Renal cortical epithelial cell (primary cell): ENCODE data around the gene TBCA. TPM values are rescaled to one million over a fixed set of nuclear protein-coding genes. Genes with fewer than 3 reads are reported as not detected.

Experiments
- DNase-seq: peaks from one replicate; pipeline ENCODE4 v3.0.0-alpha.2; 2011; ENCODE audit warnings: low read depth
- total RNA-seq: library from RNA; depleted of rRNA; stranded (reverse); fragments of >200 nt; gene quantifications from 2 replicates; pipeline ENCODE4 v1.2.3, GENCODE V29; 2014

The TBCA gene
- total RNA-seq = 96.7 and 103 TPM in 2 replicates

- peak; percentile 70 for DNase-seq
Observed at GRCh38 chr5:77775790-77776553, at the start of gene TBCA. TSS of gene TBCA (minus strand) at chr5:77776339. CDS start at chr5:77776257, 82 bp downstream.

GRCh38 chr5:77824981-77825380, 48.8 kb upstream of the TBCA start:
- DNase-seq = peak; percentile 29

GRCh38 chr5:77816686-77817085, 40.5 kb upstream of the TBCA start:
- DNase-seq = no peak

- no peak for DNase-seq
Observed at GRCh38 chr5:77812926-77813589, 36.9 kb upstream of the TBCA start.

GRCh38 chr5:77806213-77806843, 30.2 kb upstream of the TBCA start:
- DNase-seq = no peak

- DNase-seq = no peak
Observed at GRCh38 chr5:77798456-77798855, 22.3 kb upstream of the TBCA start.

- DNase-seq = no peak
Observed at GRCh38 chr5:77797136-77797535, 21.0 kb upstream of the TBCA start.

- no peak for DNase-seq
Observed at GRCh38 chr5:77795846-77796245, 19.7 kb upstream of the TBCA start.

GRCh38 chr5:77795268-77795667, 19.1 kb upstream of the TBCA start:
- DNase-seq = no peak

- DNase-seq = no peak
Observed at GRCh38 chr5:77791926-77792325, 15.8 kb upstream of the TBCA start.

GRCh38 chr5:77791356-77791755, 15.2 kb upstream of the TBCA start:
- no peak for DNase-seq

GRCh38 chr5:77785229-77785628, 9.1 kb upstream of the TBCA start:
- no peak for DNase-seq

GRCh38 chr5:77784735-77785134, 8.6 kb upstream of the TBCA start:
- no peak for DNase-seq

GRCh38 chr5:77781076-77781475, 4.9 kb upstream of the TBCA start:
- no peak for DNase-seq

GRCh38 chr5:77778881-77779438, 2.8 kb upstream of the TBCA start:
- DNase-seq = no peak

GRCh38 chr5:77778398-77778797, 2.3 kb upstream of the TBCA start:
- no peak for DNase-seq

- no peak for DNase-seq
Observed at GRCh38 chr5:77777911-77778310, 1.8 kb upstream of the TBCA start.

- peak; percentile 46 for DNase-seq
Observed at GRCh38 chr5:77777281-77777892, 1.2 kb upstream of the TBCA start.

GRCh38 chr5:77776554-77777206, 541 bp upstream of the TBCA start:
- no peak for DNase-seq

GRCh38 chr5:77774981-77775789, 954 bp downstream of the TBCA start:
- DNase-seq = peak; percentile 21
